Measurements from ENCODE around the gene MGA.

DNA sequence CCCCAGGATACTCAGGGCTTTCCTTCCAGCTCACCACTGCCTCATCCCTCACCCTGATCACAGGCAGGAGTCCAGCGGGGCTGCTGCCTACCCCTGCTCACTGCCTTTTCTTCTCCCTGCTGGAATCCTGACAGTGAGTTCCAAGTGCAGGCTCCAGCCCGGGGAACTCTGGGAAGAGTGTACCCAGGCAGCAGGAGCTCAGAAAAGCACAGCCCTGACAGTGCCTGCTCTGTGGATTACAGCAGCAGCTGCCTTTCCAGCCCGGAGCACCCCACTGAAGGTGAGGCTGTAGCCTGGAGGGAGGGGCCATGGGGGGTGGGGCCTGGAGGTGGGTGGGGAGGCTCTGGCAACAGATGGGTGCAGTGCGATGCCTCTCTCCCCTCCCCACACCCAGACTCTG lies 161.6 kb downstream of the MGA start:
- TF ChIP-seq, protein P1, sequence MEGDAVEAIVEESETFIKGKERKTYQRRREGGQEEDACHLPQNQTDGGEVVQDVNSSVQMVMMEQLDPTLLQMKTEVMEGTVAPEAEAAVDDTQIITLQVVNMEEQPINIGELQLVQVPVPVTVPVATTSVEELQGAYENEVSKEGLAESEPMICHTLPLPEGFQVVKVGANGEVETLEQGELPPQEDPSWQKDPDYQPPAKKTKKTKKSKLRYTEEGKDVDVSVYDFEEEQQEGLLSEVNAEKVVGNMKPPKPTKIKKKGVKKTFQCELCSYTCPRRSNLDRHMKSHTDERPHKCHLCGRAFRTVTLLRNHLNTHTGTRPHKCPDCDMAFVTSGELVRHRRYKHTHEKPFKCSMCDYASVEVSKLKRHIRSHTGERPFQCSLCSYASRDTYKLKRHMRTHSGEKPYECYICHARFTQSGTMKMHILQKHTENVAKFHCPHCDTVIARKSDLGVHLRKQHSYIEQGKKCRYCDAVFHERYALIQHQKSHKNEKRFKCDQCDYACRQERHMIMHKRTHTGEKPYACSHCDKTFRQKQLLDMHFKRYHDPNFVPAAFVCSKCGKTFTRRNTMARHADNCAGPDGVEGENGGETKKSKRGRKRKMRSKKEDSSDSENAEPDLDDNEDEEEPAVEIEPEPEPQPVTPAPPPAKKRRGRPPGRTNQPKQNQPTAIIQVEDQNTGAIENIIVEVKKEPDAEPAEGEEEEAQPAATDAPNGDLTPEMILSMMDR (IDR thresholded peaks at IDR 0.05) = no peak
- no peak for TF ChIP-seq POLR2AphosphoS5 (IDR thresholded peaks at IDR 0.05)

Measured in stomach (tissue), 4 donors.